T-helper 2 cell treated with Interferon-gamma antibody and Interleukin-4, amounts not matched to agents 5 μg/mL and 100 μg/mL, for 36 hours (primary cell): ENCODE data around the gene HYAL4.
"Not testable (repeated sequence)": the region's sequence is repeated elsewhere in the genome, so short reads cannot be mapped to it uniquely, and the experiment has no call there.

Source experiments
- DNase-seq: peaks from one replicate; pipeline ENCODE4 v3.0.0; 2021; ENCODE audit warnings: low spot score
- H3K27ac Mint-ChIP-seq: one replicate; pipeline ENCODE4 v1.8.0; 2021; ENCODE audit warnings: mild to moderate bottlenecking, mixed read lengths
- H3K27me3 Mint-ChIP-seq: one replicate; pipeline ENCODE4 v1.8.0; 2021; ENCODE audit warnings: low read depth, mixed read lengths
- H3K36me3 Mint-ChIP-seq: one replicate; pipeline ENCODE4 v1.8.0; 2021; ENCODE audit warnings: low read depth, mixed read lengths
- H3K4me1 Mint-ChIP-seq: one replicate; pipeline ENCODE4 v1.8.0; 2021; ENCODE audit warnings: low read depth, mixed read lengths
- H3K4me3 Mint-ChIP-seq: one replicate; pipeline ENCODE4 v1.8.0; 2022; ENCODE audit warnings: mild to moderate bottlenecking, moderate library complexity, mixed read lengths
- H3K9me3 Mint-ChIP-seq: one replicate; pipeline ENCODE4 v1.8.0; 2021; ENCODE audit warnings: mixed read lengths

Gene HYAL4

GRCh38 chr7:123844712-123845219, at the start of gene HYAL4:
HYAL4 (plus strand) TSS chr7:123845169; CDS start chr7:123868274, 23,105 bp downstream.
- no peak within 1 kb of the TSS for H3K27ac Mint-ChIP-seq
- H3K4me3 Mint-ChIP-seq: no peak within 1 kb of the TSS
- no peak for DNase-seq
- H3K9me3 Mint-ChIP-seq: peaks cover 2% of the 10 kb centered on the region
- H3K27me3 Mint-ChIP-seq: no peaks in the 10 kb centered on the region
- H3K4me1 Mint-ChIP-seq: no peaks in the 10 kb centered on the region
- no peaks in the 10 kb centered on the region for H3K36me3 Mint-ChIP-seq

GRCh38 chr7:123795917-123796316, 49.1 kb upstream of the HYAL4 start:
- no peak for DNase-seq
- Mint-ChIP-seq H3K4me1 (peaks cover 2% of the 10 kb centered on the region), H3K9me3 (no peaks in the 10 kb centered on the region), H3K27me3 (no peaks in the 10 kb centered on the region), H3K36me3 (no peaks in the 10 kb centered on the region), H3K27ac (no peak overlapping the region), H3K4me3 (no peak overlapping the region)

- Mint-ChIP-seq H3K9me3 (no peaks in the 10 kb centered on the region), H3K36me3 (no peaks in the 10 kb centered on the region), H3K27me3 (no peaks in the 10 kb centered on the region), H3K27ac (no peak overlapping the region), H3K4me3 (no peak overlapping the region), H3K4me1 (peaks cover 2% of the 10 kb centered on the region)
- DNase-seq: no peak
Measured at GRCh38 chr7:123796568-123796967, 48.4 kb upstream of the HYAL4 start.

- no peak overlapping the region for H3K4me3 Mint-ChIP-seq
- H3K27ac Mint-ChIP-seq: no peak overlapping the region
- no peak for DNase-seq
- H3K4me1 Mint-ChIP-seq: peaks cover 2% of the 10 kb centered on the region
- H3K36me3 Mint-ChIP-seq: no peaks in the 10 kb centered on the region
- H3K27me3 Mint-ChIP-seq: no peaks in the 10 kb centered on the region
- no peaks in the 10 kb centered on the region for H3K9me3 Mint-ChIP-seq
Measured at GRCh38 chr7:123797673-123798531, 47.1 kb upstream of the HYAL4 start.

- H3K27ac Mint-ChIP-seq: no peak overlapping the region
- H3K4me1 Mint-ChIP-seq: peaks cover 2% of the 10 kb centered on the region
- H3K36me3 Mint-ChIP-seq: no peaks in the 10 kb centered on the region
- H3K9me3 Mint-ChIP-seq: no peaks in the 10 kb centered on the region
- DNase-seq: no peak
- no peak overlapping the region for H3K4me3 Mint-ChIP-seq
- H3K27me3 Mint-ChIP-seq: no peaks in the 10 kb centered on the region
Measured at GRCh38 chr7:123798532-123799188, 46.3 kb upstream of the HYAL4 start.

GRCh38 chr7:123802249-123802648, 42.7 kb upstream of the HYAL4 start:
- H3K9me3 Mint-ChIP-seq: no peaks in the 10 kb centered on the region
- H3K4me1 Mint-ChIP-seq: peaks cover 2% of the 10 kb centered on the region
- H3K4me3 Mint-ChIP-seq: no peak overlapping the region
- H3K36me3 Mint-ChIP-seq: no peaks in the 10 kb centered on the region
- no peak overlapping the region for H3K27ac Mint-ChIP-seq
- no peaks in the 10 kb centered on the region for H3K27me3 Mint-ChIP-seq
- no peak for DNase-seq

GRCh38 chr7:123805287-123805686, 39.7 kb upstream of the HYAL4 start:
- no peaks in the 10 kb centered on the region for H3K36me3 Mint-ChIP-seq
- H3K27me3 Mint-ChIP-seq: no peaks in the 10 kb centered on the region
- no peak overlapping the region for H3K4me3 Mint-ChIP-seq
- H3K9me3 Mint-ChIP-seq: no peaks in the 10 kb centered on the region
- H3K27ac Mint-ChIP-seq: no peak overlapping the region
- DNase-seq: no peak
- H3K4me1 Mint-ChIP-seq: no peaks in the 10 kb centered on the region

- H3K4me1 Mint-ChIP-seq: no peaks in the 10 kb centered on the region
- H3K27me3 Mint-ChIP-seq: peaks cover 2% of the 10 kb centered on the region
- H3K36me3 Mint-ChIP-seq: no peaks in the 10 kb centered on the region
- H3K9me3 Mint-ChIP-seq: no peaks in the 10 kb centered on the region
- H3K4me3 Mint-ChIP-seq: no peak overlapping the region
- DNase-seq: no peak
- H3K27ac Mint-ChIP-seq: no peak overlapping the region
Measured at GRCh38 chr7:123809471-123809870, 35.5 kb upstream of the HYAL4 start.

- Mint-ChIP-seq H3K9me3 (no peaks in the 10 kb centered on the region), H3K27ac (no peak overlapping the region), H3K27me3 (peaks cover 2% of the 10 kb centered on the region), H3K4me3 (no peak overlapping the region), H3K36me3 (no peaks in the 10 kb centered on the region), H3K4me1 (no peaks in the 10 kb centered on the region)
- no peak for DNase-seq
Measured at GRCh38 chr7:123811056-123811455, 33.9 kb upstream of the HYAL4 start.

- H3K4me1 Mint-ChIP-seq: no peaks in the 10 kb centered on the region
- no peak for DNase-seq
- H3K4me3 Mint-ChIP-seq: no peak overlapping the region
- no peaks in the 10 kb centered on the region for H3K9me3 Mint-ChIP-seq
- no peak overlapping the region for H3K27ac Mint-ChIP-seq
- no peaks in the 10 kb centered on the region for H3K36me3 Mint-ChIP-seq
- H3K27me3 Mint-ChIP-seq: peaks cover 2% of the 10 kb centered on the region
Measured at GRCh38 chr7:123816916-123817315, 28.1 kb upstream of the HYAL4 start.

GRCh38 chr7:123819001-123819400, 26.0 kb upstream of the HYAL4 start:
- no peaks in the 10 kb centered on the region for H3K36me3 Mint-ChIP-seq
- DNase-seq: no peak
- H3K4me3 Mint-ChIP-seq: no peak overlapping the region
- H3K4me1 Mint-ChIP-seq: no peaks in the 10 kb centered on the region
- peaks cover 2% of the 10 kb centered on the region for H3K27me3 Mint-ChIP-seq
- H3K9me3 Mint-ChIP-seq: no peaks in the 10 kb centered on the region
- H3K27ac Mint-ChIP-seq: no peak overlapping the region

- not testable (repeated sequence) for H3K9me3 Mint-ChIP-seq
Measured at GRCh38 chr7:123819795-123820194, 25.2 kb upstream of the HYAL4 start.

GRCh38 chr7:123820864-123821263, 24.1 kb upstream of the HYAL4 start:
- Mint-ChIP-seq H3K27me3 (peaks cover 3% of the 10 kb centered on the region), H3K4me1 (peaks cover 9% of the 10 kb centered on the region), H3K27ac (no peak overlapping the region), H3K4me3 (no peak overlapping the region), H3K9me3 (no peaks in the 10 kb centered on the region), H3K36me3 (no peaks in the 10 kb centered on the region)
- DNase-seq: no peak

More at GRCh38 chr7:123819795-123820194, 25.2 kb upstream of the HYAL4 start:
- DNase-seq, H3K27ac Mint-ChIP-seq, H3K36me3 Mint-ChIP-seq, H3K27me3 Mint-ChIP-seq, H3K4me1 Mint-ChIP-seq, H3K4me3 Mint-ChIP-seq: not testable (repeated sequence)

GRCh38 chr7:123821320-123821719, 23.6 kb upstream of the HYAL4 start:
- H3K4me1 Mint-ChIP-seq: peaks cover 9% of the 10 kb centered on the region
- no peak for DNase-seq
- H3K27ac Mint-ChIP-seq: no peak overlapping the region
- H3K4me3 Mint-ChIP-seq: no peak overlapping the region
- no peaks in the 10 kb centered on the region for H3K36me3 Mint-ChIP-seq
- H3K27me3 Mint-ChIP-seq: peaks cover 3% of the 10 kb centered on the region
- no peaks in the 10 kb centered on the region for H3K9me3 Mint-ChIP-seq
